Activated T-helper 9 cell treated with anti-CD3 and anti-CD28 coated beads, Interleukin-2, amount 50 U/mL, for 16 hours (primary cell): ENCODE measurements around the gene FRMPD4.

Experiments used
- DNase-seq: peaks from one replicate; pipeline ENCODE4 v3.0.0-alpha.2; 2020; ENCODE audit warnings: low read depth

The FRMPD4 gene

DNA sequence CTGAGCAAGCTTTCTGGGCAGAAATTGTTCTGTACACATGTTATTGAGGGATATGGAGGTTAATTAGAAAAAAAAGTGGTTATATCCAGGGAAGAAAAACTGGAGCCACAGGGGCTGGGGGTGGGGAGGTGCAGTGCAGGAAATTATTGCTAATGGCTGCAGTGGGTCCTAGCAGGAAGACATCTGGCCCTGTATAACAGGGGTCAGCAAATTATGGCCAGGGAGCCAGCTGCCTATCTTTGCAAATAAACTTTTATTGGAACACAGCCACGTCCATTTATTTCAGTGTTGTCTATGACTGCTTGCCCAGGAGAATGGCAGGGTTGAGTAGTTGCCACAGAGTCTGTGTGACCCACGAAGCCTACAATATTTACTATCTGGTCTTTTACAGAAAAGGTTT lies 629.6 kb downstream of the FRMPD4 start:
- no peak for DNase-seq

DNA sequence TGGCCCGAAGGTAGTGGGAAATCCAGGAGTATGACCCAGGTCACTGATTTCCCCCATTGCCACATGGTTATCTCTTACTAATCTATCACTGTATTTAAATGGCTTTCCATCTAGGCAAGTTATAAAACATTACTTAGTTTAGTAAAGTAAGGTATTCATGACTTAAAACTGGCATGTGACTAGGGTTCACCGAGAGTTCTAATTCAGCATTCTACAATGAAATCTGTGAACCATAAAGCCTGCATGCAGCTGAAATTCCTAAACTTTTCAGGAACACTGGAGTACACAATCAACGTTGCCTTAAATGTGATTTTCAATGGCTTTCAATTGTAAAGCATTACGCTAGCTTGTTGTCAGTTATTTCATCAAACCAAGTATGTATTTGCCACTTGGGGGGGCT lies 630.2 kb downstream of the FRMPD4 start:
- no peak for DNase-seq

GRCh38 chrX:12770440-12770839 lies 632.2 kb downstream of the FRMPD4 start:
- no peak for DNase-seq

DNA sequence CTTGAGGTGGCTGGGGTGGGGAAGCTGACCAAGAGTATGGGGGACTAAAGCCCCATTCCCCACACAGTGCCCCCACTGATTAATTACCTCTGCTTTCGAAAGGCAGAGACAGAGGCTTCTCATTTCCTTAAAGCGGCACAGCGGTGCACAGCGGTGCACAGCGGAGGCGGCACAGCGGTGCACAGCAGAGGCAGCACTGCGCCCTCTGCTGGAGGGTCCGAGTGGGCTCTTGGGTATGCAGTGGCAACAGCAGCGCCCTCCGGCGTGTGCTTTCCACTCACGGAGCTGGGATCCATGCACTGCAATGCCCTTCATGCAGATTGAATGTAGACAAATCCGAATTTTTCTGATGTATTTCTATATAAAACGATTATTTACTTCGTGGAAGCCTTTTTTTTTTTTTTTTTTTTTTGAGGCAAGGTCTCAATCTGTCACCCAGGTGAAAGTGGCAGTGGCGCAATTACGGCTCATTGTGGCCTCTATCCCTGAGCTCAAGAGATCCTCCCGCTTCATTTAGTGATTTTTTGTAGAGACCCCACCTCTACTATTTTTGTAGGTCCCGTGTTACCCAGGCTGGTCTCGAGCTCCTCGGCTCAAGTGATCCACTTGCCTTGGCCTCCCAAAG lies 633.3 kb downstream of the FRMPD4 start:
- DNase-seq: peak; percentile 48
